ENCODE results near the gene ZSCAN5C.
"Not testable (repeated sequence)": the region's sequence is repeated elsewhere in the genome, so short reads cannot be mapped to it uniquely, and the experiment has no call there.

Gene ZSCAN5C

GRCh38 chr19:56191711-56192110 is 10.4 kb upstream of the ZSCAN5C start:
- DNase-seq (ENCODE audit: low read depth in 2 of 2): no peak

GRCh38 chr19:56193981-56194640 is 8.0 kb upstream of the ZSCAN5C start:
- no peak for DNase-seq (ENCODE audit: low read depth in 2 of 2)

GRCh38 chr19:56197646-56198045 is 4.4 kb upstream of the ZSCAN5C start, which contains the start of gene ZSCAN5B:
ZSCAN5B (minus strand) TSS chr19:56197783; CDS start chr19:56193052, 4,731 bp downstream.
- DNase-seq (ENCODE audit: low read depth in 2 of 2): not testable (repeated sequence)

GRCh38 chr19:56199687-56200086 is 2.4 kb upstream of the ZSCAN5C start:
- no peak for DNase-seq (ENCODE audit: low read depth in 2 of 2)

- not testable (repeated sequence) for DNase-seq (ENCODE audit: low read depth in 2 of 2)
Observed at GRCh38 chr19:56207581-56207980, 5.5 kb downstream of the ZSCAN5C start.

- no peak for DNase-seq (ENCODE audit: low read depth in 2 of 2)
Observed at GRCh38 chr19:56209091-56209490, 7.0 kb downstream of the ZSCAN5C start.

- not testable (repeated sequence) for DNase-seq (ENCODE audit: low read depth in 2 of 2)
Observed at GRCh38 chr19:56210036-56210435, 8.0 kb downstream of the ZSCAN5C start.

GRCh38 chr19:56211718-56212117 is 9.6 kb downstream of the ZSCAN5C start:
- no peak for DNase-seq (ENCODE audit: low read depth in 2 of 2)

GRCh38 chr19:56217039-56217949 is 15.2 kb downstream of the ZSCAN5C start:
- no peak for DNase-seq (ENCODE audit: low read depth in 2 of 2)

GRCh38 chr19:56218961-56219360 is 16.9 kb downstream of the ZSCAN5C start:
- no peak for DNase-seq (ENCODE audit: low read depth in 2 of 2)

- DNase-seq (ENCODE audit: low read depth in 2 of 2): not testable (repeated sequence)
Observed at GRCh38 chr19:56221442-56221841, 19.4 kb downstream of the ZSCAN5C start.

GRCh38 chr19:56221851-56222250 is 19.8 kb downstream of the ZSCAN5C start:
- no peak for DNase-seq (ENCODE audit: low read depth in 2 of 2)

GRCh38 chr19:56222901-56223300 is 20.8 kb downstream of the ZSCAN5C start:
- no peak for DNase-seq (ENCODE audit: low read depth in 2 of 2)

GRCh38 chr19:56223481-56223880 is 21.4 kb downstream of the ZSCAN5C start:
- DNase-seq (ENCODE audit: low read depth in 2 of 2): no peak

GRCh38 chr19:56245121-56245740 is 43.2 kb downstream of the ZSCAN5C start:
- no peak for DNase-seq (ENCODE audit: low read depth in 2 of 2)

- not testable (repeated sequence) for DNase-seq (ENCODE audit: low read depth in 2 of 2)
Observed at GRCh38 chr19:56245764-56246163, 43.7 kb downstream of the ZSCAN5C start.

GRCh38 chr19:56248736-56249338 is 46.8 kb downstream of the ZSCAN5C start:
- DNase-seq (ENCODE audit: low read depth in 2 of 2): not testable (repeated sequence)

GRCh38 chr19:56252699-56253422 is 50.8 kb downstream of the ZSCAN5C start:
- peak; percentile 8 to 23 for DNase-seq (ENCODE audit: low read depth in 2 of 2)

GRCh38 chr19:56253737-56254136 is 51.7 kb downstream of the ZSCAN5C start:
- DNase-seq (ENCODE audit: low read depth in 2 of 2): peak in 1 of 2 experiments; percentile 20

- DNase-seq (ENCODE audit: low read depth in 2 of 2): no peak
Observed at GRCh38 chr19:56258272-56258671, 56.2 kb downstream of the ZSCAN5C start.

Measured in fibroblast of skin of left biceps (primary cell).